PC-3 (cell line): ENCODE results near the gene CHST11. TPM values are rescaled to one million over a fixed set of nuclear protein-coding genes. Genes with fewer than 3 reads are reported as not detected.

Source experiments
- ATAC-seq: fragments of 200-7000 bp; cut with Tn5 transposase; 2 replicates; pipeline ENCODE4 v1.9.1; 2020; ENCODE audit warnings: mild to moderate bottlenecking, moderate library complexity
- BruUV-seq: library from RNA; stranded (reverse); fragments of 400-500 nt; replicated peaks from 2 replicates; lab custom pipeline; 2021; lab: Mats Ljungman, UMichigan
- CTCF ChIA-PET: fragments of 300-600 bp; sonication (Branson Sonifier 250); formaldehyde crosslinking; loops from one replicate; lab custom pipeline; 2022; ENCODE audit warnings: antibody characterized with exemption; lab: Charles Lee
- POLR2A ChIA-PET: fragments of 300-600 bp; sonication (Branson Sonifier 250); formaldehyde crosslinking; loops from one replicate; lab custom pipeline; 2022; ENCODE audit warnings: antibody characterized with exemption; ENCODE audit not compliant: unreplicated experiment; lab: Charles Lee
- DNase-seq: peaks from one replicate; pipeline ENCODE4 v3.0.0-alpha.2; 2015
- H2AFZ ChIP-seq: fragments of 300-600 bp; sonication (generic); 2 replicates; pipeline ENCODE4 v1.6.0; 2016; ENCODE audit warnings: antibody characterized with exemption, low read length
- H3F3A ChIP-seq: fragments of 300-600 bp; sonication (generic); one replicate; pipeline ENCODE4 v1.6.0; 2017; ENCODE audit warnings: antibody characterized with exemption, low read length, control low read depth, mild to moderate bottlenecking; ENCODE audit not compliant: unreplicated experiment
- H3K27ac ChIP-seq: fragments of 300-600 bp; sonication (generic); 2 replicates; pipeline ENCODE4 v1.5.1; 2016; ENCODE audit warnings: mild to moderate bottlenecking, low read length
- H3K27me3 ChIP-seq: fragments of 300-600 bp; sonication (generic); 2 replicates; pipeline ENCODE4 v1.6.1; 2016; ENCODE audit warnings: low read length, mixed read lengths
- H3K36me3 ChIP-seq: fragments of 300-600 bp; sonication (generic); 2 replicates; pipeline ENCODE4 v1.6.1; 2016; ENCODE audit warnings: low read depth, mixed run types, low read length, mixed read lengths
- H3K4me1 ChIP-seq: fragments of 300-600 bp; sonication (generic); 2 replicates; pipeline ENCODE4 v1.5.1; 2016; ENCODE audit warnings: low read length; ENCODE audit not compliant: insufficient read depth
- H3K4me2 ChIP-seq: fragments of 300-600 bp; sonication (generic); 2 replicates; pipeline ENCODE4 v1.6.0; 2016; ENCODE audit warnings: low read length
- H3K4me3 ChIP-seq: fragments of 300-600 bp; sonication (generic); 2 replicates; pipeline ENCODE4 v1.5.1; 2016; ENCODE audit warnings: mild to moderate bottlenecking, low read length, mixed read lengths
- H3K79me2 ChIP-seq: fragments of 300-600 bp; sonication (generic); 2 replicates; pipeline ENCODE4 v1.6.1; 2017; ENCODE audit warnings: low read length, mixed read lengths
- H3K9ac ChIP-seq: fragments of 300-600 bp; sonication (generic); 2 replicates; pipeline ENCODE4 v1.6.0; 2016; ENCODE audit warnings: mild to moderate bottlenecking, low read length
- H3K9me2 ChIP-seq: fragments of 300-600 bp; sonication (generic); replicated peaks from 2 replicates; pipeline ENCODE4 v1.6.1; 2016; ENCODE audit warnings: mixed run types, low read length, mixed read lengths
- H3K9me3 ChIP-seq: fragments of 300-600 bp; sonication (generic); 2 replicates; pipeline ENCODE4 v1.6.1; 2016; ENCODE audit warnings: low read length, mixed read lengths
- H4K20me1 ChIP-seq: fragments of 300-600 bp; sonication (generic); 2 replicates; pipeline ENCODE4 v1.6.1; 2016; ENCODE audit warnings: low read length, mixed read lengths
- EZH2 ChIP-seq: fragments of 300-600 bp; sonication (generic); IDR thresholded peaks from one replicate; pipeline ENCODE4 v1.6.1; 2017; ENCODE audit warnings: antibody characterized with exemption, mild to moderate bottlenecking, low read length; ENCODE audit not compliant: unreplicated experiment
- EZH2phosphoT487 ChIP-seq: fragments of 300-600 bp; sonication (generic); IDR thresholded peaks from 2 replicates; pipeline ENCODE4 v1.6.1; 2018; ENCODE audit warnings: mild to moderate bottlenecking, antibody characterized with exemption, low read length, borderline replicate concordance
- intact Hi-C: fragments of 100-400 bp; cut with micrococcal nuclease; formaldehyde crosslinking; loops from 2 replicates; pipeline ENCODE4 v1.9.0; 2023
- total RNA-seq: library from RNA; depleted of rRNA; stranded (reverse); fragments of >200 nt; gene quantifications from 2 replicates; pipeline ENCODE4 v1.2.3, GENCODE V29; 2014
- TF ChIP-seq, protein P1 (sequence below): fragments of 300-600 bp; sonication (generic); conservative IDR thresholded peaks from 2 replicates; pipeline ENCODE4 v1.5.1; 2017; ENCODE audit warnings: antibody characterized with exemption, low read depth, mild to moderate bottlenecking, low read length

CHST11 gene
- total RNA-seq, 1 experiment from 2014 or later, result 53.5 TPM

DNA sequence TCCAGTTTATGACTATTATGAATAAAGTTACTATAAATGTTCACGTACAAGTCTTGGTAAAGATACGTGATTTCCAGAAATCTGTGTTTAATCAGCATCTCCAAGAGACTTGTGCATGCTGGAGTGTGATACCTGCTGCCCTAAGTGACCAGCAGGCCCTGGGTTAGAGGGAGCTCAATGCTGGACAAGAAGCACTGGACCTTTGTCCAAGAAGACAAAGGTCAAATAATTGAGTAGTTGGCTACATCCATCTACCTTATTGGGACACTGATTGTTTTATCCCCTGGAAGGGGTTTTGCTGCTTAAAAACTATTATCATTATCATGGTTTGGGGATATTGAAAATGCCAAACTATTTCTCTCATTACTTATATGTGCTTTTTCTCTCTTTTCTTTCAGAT is 37.0 kb upstream of the CHST11 start:
- Histone ChIP-seq H3F3A (no peaks in the 10 kb centered on the region), H3K4me3 (no peak overlapping the region), H3K9me3 (no peaks in the 10 kb centered on the region), H3K9ac (no peak overlapping the region), H2AFZ (no peak overlapping the region), H3K27me3 (no peaks in the 10 kb centered on the region), H3K79me2 (no peaks in the 10 kb centered on the region), H3K4me2 (no peak overlapping the region), H3K9me2 (no peaks in the 10 kb centered on the region), H4K20me1 (no peaks in the 10 kb centered on the region), H3K36me3 (no peaks in the 10 kb centered on the region), H3K4me1 (peaks cover 34% of the 10 kb centered on the region), H3K27ac (no peak overlapping the region)
- ATAC-seq (no peak), DNase-seq (no peak)
- no TSS peak for BruUV-seq
- ChIA-PET CTCF (no interaction called here), POLR2A (interaction anchor here (0.7 kb wide), 1 partner anchor 224 kb away, joined by 5 read pairs; no protein-coding TSS in a partner anchor)
- TF ChIP-seq EZH2 (no peak), EZH2phosphoT487 (no peak)
- TF ChIP-seq, protein P1, sequence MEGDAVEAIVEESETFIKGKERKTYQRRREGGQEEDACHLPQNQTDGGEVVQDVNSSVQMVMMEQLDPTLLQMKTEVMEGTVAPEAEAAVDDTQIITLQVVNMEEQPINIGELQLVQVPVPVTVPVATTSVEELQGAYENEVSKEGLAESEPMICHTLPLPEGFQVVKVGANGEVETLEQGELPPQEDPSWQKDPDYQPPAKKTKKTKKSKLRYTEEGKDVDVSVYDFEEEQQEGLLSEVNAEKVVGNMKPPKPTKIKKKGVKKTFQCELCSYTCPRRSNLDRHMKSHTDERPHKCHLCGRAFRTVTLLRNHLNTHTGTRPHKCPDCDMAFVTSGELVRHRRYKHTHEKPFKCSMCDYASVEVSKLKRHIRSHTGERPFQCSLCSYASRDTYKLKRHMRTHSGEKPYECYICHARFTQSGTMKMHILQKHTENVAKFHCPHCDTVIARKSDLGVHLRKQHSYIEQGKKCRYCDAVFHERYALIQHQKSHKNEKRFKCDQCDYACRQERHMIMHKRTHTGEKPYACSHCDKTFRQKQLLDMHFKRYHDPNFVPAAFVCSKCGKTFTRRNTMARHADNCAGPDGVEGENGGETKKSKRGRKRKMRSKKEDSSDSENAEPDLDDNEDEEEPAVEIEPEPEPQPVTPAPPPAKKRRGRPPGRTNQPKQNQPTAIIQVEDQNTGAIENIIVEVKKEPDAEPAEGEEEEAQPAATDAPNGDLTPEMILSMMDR, result no peak
- intact Hi-C loops, result no loop called here

GRCh38 chr12:104420868-104421267 is 35.9 kb upstream of the CHST11 start:
- CTCF ChIA-PET, result interaction anchor here (0.6 to 1.1 kb wide), 2 partner anchors 39 to 201 kb away, joined by 3 read pairs; no protein-coding TSS in a partner anchor

GRCh38 chr12:104421343-104421742 is 35.4 kb upstream of the CHST11 start:
- no peak overlapping the region for H2AFZ ChIP-seq
- H3K4me2 ChIP-seq, result peak overlapping the region; percentile 36
- no peaks in the 10 kb centered on the region for H3F3A ChIP-seq
- H3K27me3 ChIP-seq, result no peaks in the 10 kb centered on the region
- CTCF ChIA-PET, result interaction anchor here (1.1 kb wide), 1 partner anchor 39 kb away, joined by 3 read pairs; no protein-coding TSS in a partner anchor
- DNase-seq, result no peak
- POLR2A ChIA-PET, result no interaction called here
- peak overlapping the region; percentile 7; the same call in 1 of the 2 replicates for H3K27ac ChIP-seq
- H3K36me3 ChIP-seq, result no peaks in the 10 kb centered on the region
- ATAC-seq, result no peak
- no peaks in the 10 kb centered on the region for H3K9me3 ChIP-seq
- no peaks in the 10 kb centered on the region for H4K20me1 ChIP-seq
- no TSS peak for BruUV-seq
- H3K9ac ChIP-seq, result no peak overlapping the region
- TF ChIP-seq, protein P1, result no peak
- H3K4me1 ChIP-seq, result peaks cover 34% of the 10 kb centered on the region
- no peak overlapping the region for H3K4me3 ChIP-seq
- no peaks in the 10 kb centered on the region for H3K79me2 ChIP-seq
- intact Hi-C loops, result no loop called here
- H3K9me2 ChIP-seq, result no peaks in the 10 kb centered on the region

More at GRCh38 chr12:104420868-104421267, 35.9 kb upstream of the CHST11 start:
- DNase-seq (peak; percentile 70), ATAC-seq (peak; percentile 76)
- POLR2A ChIA-PET, result no interaction called here
- H3K9me3 ChIP-seq, result no peaks in the 10 kb centered on the region
- H3K36me3 ChIP-seq, result no peaks in the 10 kb centered on the region
- H3K9ac ChIP-seq, result no peak overlapping the region
- no peaks in the 10 kb centered on the region for H3K79me2 ChIP-seq
- peaks cover 34% of the 10 kb centered on the region for H3K4me1 ChIP-seq
- no TSS peak for BruUV-seq
- intact Hi-C loops, result no loop called here
- TF ChIP-seq EZH2phosphoT487 (no peak), EZH2 (no peak)
- TF ChIP-seq, protein P1, result no peak
- no peaks in the 10 kb centered on the region for H3K27me3 ChIP-seq
- H3K4me2 ChIP-seq, result peak overlapping the region; percentile 36
- H3K4me3 ChIP-seq, result no peak overlapping the region
- no peaks in the 10 kb centered on the region for H3F3A ChIP-seq
- H3K27ac ChIP-seq, result peak overlapping the region; percentile 7; the same call in 1 of the 2 replicates
- H4K20me1 ChIP-seq, result no peaks in the 10 kb centered on the region
- no peak overlapping the region for H2AFZ ChIP-seq
- H3K9me2 ChIP-seq, result no peaks in the 10 kb centered on the region
